Hepatocyte (in vitro differentiated cells): ENCODE data around the gene KIF13A. TPM values are rescaled to one million over a fixed set of nuclear protein-coding genes. Genes with fewer than 3 reads are reported as not detected.
"Not testable (repeated sequence)": the region's sequence is repeated elsewhere in the genome, so short reads cannot be mapped to it uniquely, and the experiment has no call there.

Experiments
- DNase-seq: peaks from one replicate; pipeline ENCODE4 v3.0.0-alpha.2; 2016; ENCODE audit warnings: low spot score
- H2AFZ ChIP-seq: fragments of 200-600 bp; sonication (generic); 2 replicates; pipeline ENCODE4 v1.6.0; 2016; ENCODE audit warnings: antibody characterized with exemption, mild to moderate bottlenecking
- H3K27ac ChIP-seq: fragments of 200-600 bp; sonication (generic); 2 replicates; pipeline ENCODE4 v1.5.1; 2016; ENCODE audit warnings: mild to moderate bottlenecking
- H3K27me3 ChIP-seq: fragments of 200-600 bp; sonication (generic); 2 replicates; pipeline ENCODE4 v1.6.1; 2016
- H3K36me3 ChIP-seq: fragments of 200-600 bp; sonication (generic); replicated peaks from 2 replicates; pipeline ENCODE4 v1.5.1; 2016; ENCODE audit warnings: low read depth; ENCODE audit not compliant: insufficient read depth
- H3K4me1 ChIP-seq: fragments of 200-600 bp; sonication (generic); 2 replicates; pipeline ENCODE4 v1.5.1; 2016; ENCODE audit warnings: mild to moderate bottlenecking, moderate library complexity; ENCODE audit not compliant: insufficient read depth
- H3K4me2 ChIP-seq: fragments of 200-600 bp; sonication (generic); 2 replicates; pipeline ENCODE4 v1.6.0; 2016
- H3K4me3 ChIP-seq: fragments of 200-600 bp; sonication (generic); 2 replicates; pipeline ENCODE4 v1.5.1; 2016; ENCODE audit warnings: mild to moderate bottlenecking
- H3K79me2 ChIP-seq: fragments of 200-600 bp; sonication (generic); 2 replicates; pipeline ENCODE4 v1.6.0; 2017; ENCODE audit warnings: mild to moderate bottlenecking
- H3K9me2 ChIP-seq: fragments of 200-600 bp; sonication (generic); replicated peaks from 2 replicates; pipeline ENCODE4 v1.6.0; 2017; ENCODE audit warnings: mild to moderate bottlenecking; ENCODE audit not compliant: insufficient read depth
- H3K9me3 ChIP-seq: fragments of 200-600 bp; sonication (generic); 2 replicates; pipeline ENCODE4 v1.5.1; 2016; ENCODE audit warnings: low read depth, mild to moderate bottlenecking
- H4K20me1 ChIP-seq: fragments of 200-600 bp; sonication (generic); 2 replicates; pipeline ENCODE4 v1.6.0; 2016; ENCODE audit warnings: mild to moderate bottlenecking; ENCODE audit not compliant: insufficient read depth, poor library complexity, severe bottlenecking
- EZH2 ChIP-seq: fragments of 200-600 bp; sonication (generic); IDR thresholded peaks from 2 replicates; pipeline ENCODE4 v1.6.1; 2016; ENCODE audit warnings: antibody characterized with exemption, mild to moderate bottlenecking, borderline replicate concordance
- EZH2phosphoT487 ChIP-seq: fragments of 200-600 bp; sonication (generic); IDR thresholded peaks from one replicate; pipeline ENCODE4 v1.6.1; 2018; ENCODE audit warnings: antibody characterized with exemption, mild to moderate bottlenecking, low read depth, moderate library complexity; ENCODE audit not compliant: unreplicated experiment, severe bottlenecking
- WGBS: methylation state at CpG from one replicate; pipeline ENCODE4 v1.1.6; 2016; ENCODE audit warnings: low lambda C conversion rate; ENCODE audit errors: missing lambda C conversion rate; 5-methylcytosine and 5-hydroxymethylcytosine counted together
- polyA plus RNA-seq: library from polyadenylated mRNA; unstranded; fragments of >200 nt; fragmentation: Nextera tagmentation; extraction: Ambion mirVana; gene quantifications from 2 replicates; pipeline ENCODE4 v1.2.1, GENCODE V29; 2016
- total RNA-seq: library from RNA; depleted of rRNA; stranded (reverse); fragments of >200 nt; gene quantifications from 2 replicates; pipeline ENCODE4 v1.2.3, GENCODE V29; 2014
- TF ChIP-seq, protein P1 (sequence below): fragments of 200-600 bp; sonication (generic); IDR thresholded peaks from 2 replicates; pipeline ENCODE4 v1.5.1; 2016; ENCODE audit warnings: antibody characterized with exemption, mild to moderate bottlenecking; ENCODE audit not compliant: poor library complexity

Gene KIF13A
- total and polyA plus RNA-seq, 2 experiments from 2014 or later = 13.0 to 27.9 TPM

DNA sequence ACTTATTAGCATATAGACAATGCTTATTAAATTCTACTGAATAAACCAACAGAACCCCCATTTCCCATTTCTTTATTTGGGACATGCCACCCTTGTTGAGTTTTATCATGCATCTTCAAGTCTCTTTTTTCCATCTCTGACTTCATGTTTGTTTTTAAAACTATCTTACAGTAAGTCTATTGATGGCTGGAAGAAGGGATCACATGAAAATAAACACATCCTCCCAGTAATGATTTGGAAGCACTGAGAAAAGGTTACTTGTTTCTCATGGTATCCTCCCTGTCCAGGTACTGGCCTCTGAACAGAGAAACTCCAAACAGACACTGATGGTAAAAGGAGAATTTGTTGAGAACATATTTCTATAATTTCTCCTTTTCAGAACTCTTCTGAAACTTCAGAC, 74.9 kb downstream of the KIF13A start:
- Histone ChIP-seq H4K20me1 (no peaks in the 10 kb centered on the region), H3K36me3 (no peaks in the 10 kb centered on the region), H3K27me3 (no peaks in the 10 kb centered on the region), H3K4me2 (no peak overlapping the region), H3K4me3 (no peak overlapping the region), H2AFZ (no peak overlapping the region), H3K4me1 (no peaks in the 10 kb centered on the region), H3K27ac (no peak overlapping the region), H3K9me3 (no peaks in the 10 kb centered on the region), H3K79me2 (peaks cover 45% of the 10 kb centered on the region), H3K9me2 (no peaks in the 10 kb centered on the region)
- TF ChIP-seq EZH2 = no peak
- TF ChIP-seq, protein P1, sequence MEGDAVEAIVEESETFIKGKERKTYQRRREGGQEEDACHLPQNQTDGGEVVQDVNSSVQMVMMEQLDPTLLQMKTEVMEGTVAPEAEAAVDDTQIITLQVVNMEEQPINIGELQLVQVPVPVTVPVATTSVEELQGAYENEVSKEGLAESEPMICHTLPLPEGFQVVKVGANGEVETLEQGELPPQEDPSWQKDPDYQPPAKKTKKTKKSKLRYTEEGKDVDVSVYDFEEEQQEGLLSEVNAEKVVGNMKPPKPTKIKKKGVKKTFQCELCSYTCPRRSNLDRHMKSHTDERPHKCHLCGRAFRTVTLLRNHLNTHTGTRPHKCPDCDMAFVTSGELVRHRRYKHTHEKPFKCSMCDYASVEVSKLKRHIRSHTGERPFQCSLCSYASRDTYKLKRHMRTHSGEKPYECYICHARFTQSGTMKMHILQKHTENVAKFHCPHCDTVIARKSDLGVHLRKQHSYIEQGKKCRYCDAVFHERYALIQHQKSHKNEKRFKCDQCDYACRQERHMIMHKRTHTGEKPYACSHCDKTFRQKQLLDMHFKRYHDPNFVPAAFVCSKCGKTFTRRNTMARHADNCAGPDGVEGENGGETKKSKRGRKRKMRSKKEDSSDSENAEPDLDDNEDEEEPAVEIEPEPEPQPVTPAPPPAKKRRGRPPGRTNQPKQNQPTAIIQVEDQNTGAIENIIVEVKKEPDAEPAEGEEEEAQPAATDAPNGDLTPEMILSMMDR = no peak
- no peak for TF ChIP-seq EZH2phosphoT487
- no peak for DNase-seq

DNA sequence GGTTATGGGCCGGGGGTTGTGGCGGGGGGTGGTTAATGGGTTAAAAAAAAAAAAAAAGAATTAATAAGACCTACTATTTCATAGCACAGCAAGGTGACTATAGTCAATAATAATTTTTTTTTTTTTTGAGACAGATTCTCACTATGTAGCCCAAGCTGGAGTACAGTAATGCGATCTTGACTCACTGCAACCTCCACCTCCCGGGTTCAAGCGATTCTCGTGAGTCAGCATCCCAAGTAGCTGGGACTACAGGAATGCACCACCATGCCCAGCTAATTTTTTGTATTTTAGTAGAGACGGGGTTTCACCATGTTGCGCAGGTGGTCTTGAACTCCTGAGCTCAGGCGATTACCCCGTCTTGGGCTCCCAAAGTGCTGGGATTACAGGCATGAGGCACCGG, 75.8 kb downstream of the KIF13A start:
- H3K9me2 ChIP-seq, H4K20me1 ChIP-seq, H3K27me3 ChIP-seq, H3K4me1 ChIP-seq, H3K9me3 ChIP-seq, H3K36me3 ChIP-seq, H2AFZ ChIP-seq, H3K4me3 ChIP-seq, DNase-seq, H3K27ac ChIP-seq, H3K4me2 ChIP-seq: not testable (repeated sequence)
- H3K79me2 ChIP-seq = peaks cover 45% of the 10 kb centered on the region
- WGBS = 94% methylated on average over 11 of the region's 11 CpGs

DNA sequence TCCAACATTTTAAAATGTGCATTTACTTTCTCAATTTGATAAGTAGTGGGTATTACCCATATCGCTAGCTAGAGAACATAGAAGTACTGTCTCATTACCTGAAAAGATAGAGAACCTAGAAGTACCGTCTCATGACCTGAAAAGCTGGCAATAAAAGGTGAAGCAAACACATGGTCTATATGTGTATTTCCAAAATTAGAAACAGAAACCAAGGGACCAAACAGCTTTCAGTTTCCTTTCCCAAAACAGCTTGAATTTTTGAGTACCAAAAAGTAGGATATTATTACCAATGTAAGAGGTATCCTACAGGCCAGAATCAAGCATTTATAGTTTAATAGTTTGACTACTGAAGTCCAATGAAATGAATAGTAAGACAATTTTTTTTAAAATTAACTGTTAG, 77.2 kb downstream of the KIF13A start:
- WGBS = 91% methylated on average over 2 of the region's 2 CpGs
- DNase-seq = no peak
- Histone ChIP-seq H4K20me1 (no peaks in the 10 kb centered on the region), H3K27me3 (no peaks in the 10 kb centered on the region), H3K27ac (no peak overlapping the region), H3K79me2 (peaks cover 33% of the 10 kb centered on the region), H3K4me3 (no peak overlapping the region), H3K9me3 (no peaks in the 10 kb centered on the region), H3K9me2 (no peaks in the 10 kb centered on the region), H3K4me1 (no peaks in the 10 kb centered on the region), H2AFZ (no peak overlapping the region), H3K4me2 (no peak overlapping the region), H3K36me3 (no peaks in the 10 kb centered on the region)
- TF ChIP-seq EZH2phosphoT487 = no peak
- TF ChIP-seq EZH2 = no peak
- TF ChIP-seq, protein P1 = no peak

DNA sequence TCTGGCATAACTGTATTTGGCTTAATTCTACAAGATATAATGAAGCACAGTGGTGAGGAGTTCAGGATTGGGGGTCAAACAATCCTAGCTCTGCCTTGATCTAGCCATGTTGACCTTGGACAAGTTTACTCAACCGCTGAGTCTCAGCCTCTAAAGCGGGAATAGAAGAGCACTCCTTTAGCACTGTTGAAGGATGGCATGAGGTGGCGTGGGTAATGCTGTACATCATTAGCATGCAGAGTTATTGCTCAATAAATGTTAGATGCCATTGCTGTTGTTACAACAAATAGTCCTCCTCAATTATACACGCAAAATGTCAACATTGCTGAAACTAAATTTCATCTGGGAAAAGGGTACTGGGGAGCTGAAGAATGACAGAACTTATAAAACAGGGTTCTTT, 78.6 kb downstream of the KIF13A start:
- 86% methylated on average over 4 of the region's 4 CpGs for WGBS
- Histone ChIP-seq H3K9me2 (no peaks in the 10 kb centered on the region), H3K27me3 (no peaks in the 10 kb centered on the region), H3K79me2 (peaks cover 32% of the 10 kb centered on the region), H2AFZ (no peak overlapping the region), H3K36me3 (no peaks in the 10 kb centered on the region), H4K20me1 (no peaks in the 10 kb centered on the region), H3K4me2 (no peak overlapping the region), H3K9me3 (no peaks in the 10 kb centered on the region), H3K27ac (no peak overlapping the region), H3K4me1 (no peaks in the 10 kb centered on the region), H3K4me3 (no peak overlapping the region)
- DNase-seq = no peak
- TF ChIP-seq EZH2phosphoT487 = no peak
- TF ChIP-seq, protein P1 = no peak
- TF ChIP-seq EZH2 = no peak
